GM12801 (cell line): Measurements from ENCODE around the gene EEA1.

Experiments used
- CTCF ChIP-seq: IDR thresholded peaks from one replicate; pipeline ENCODE4 v1.5.1; 2011; ENCODE audit warnings: control low read depth; ENCODE audit not compliant: insufficient read length; ENCODE audit errors: extremely low read depth

Gene EEA1

GRCh38 chr12:92764831-92765230 is 164.3 kb downstream of the EEA1 start:
- no peak for TF ChIP-seq CTCF

DNA sequence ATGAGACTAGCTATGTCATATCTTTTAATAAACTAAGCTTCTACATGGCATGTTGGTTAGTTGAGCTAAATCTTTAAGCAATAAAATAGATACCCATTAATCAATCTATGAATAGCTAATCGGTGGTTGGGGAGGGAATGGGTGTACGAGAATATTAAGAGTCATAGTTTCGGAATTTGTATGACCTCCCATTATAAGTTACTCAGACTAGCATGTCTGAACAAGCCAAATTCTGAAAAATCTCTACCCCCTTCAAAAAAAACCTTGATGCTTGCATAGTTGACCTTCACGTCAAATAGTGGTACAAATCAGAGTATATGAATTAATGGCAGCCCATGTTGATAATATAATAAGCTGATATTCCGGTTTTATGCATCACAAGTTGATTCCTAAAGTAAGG is 166.3 kb downstream of the EEA1 start:
- no peak for TF ChIP-seq CTCF

DNA sequence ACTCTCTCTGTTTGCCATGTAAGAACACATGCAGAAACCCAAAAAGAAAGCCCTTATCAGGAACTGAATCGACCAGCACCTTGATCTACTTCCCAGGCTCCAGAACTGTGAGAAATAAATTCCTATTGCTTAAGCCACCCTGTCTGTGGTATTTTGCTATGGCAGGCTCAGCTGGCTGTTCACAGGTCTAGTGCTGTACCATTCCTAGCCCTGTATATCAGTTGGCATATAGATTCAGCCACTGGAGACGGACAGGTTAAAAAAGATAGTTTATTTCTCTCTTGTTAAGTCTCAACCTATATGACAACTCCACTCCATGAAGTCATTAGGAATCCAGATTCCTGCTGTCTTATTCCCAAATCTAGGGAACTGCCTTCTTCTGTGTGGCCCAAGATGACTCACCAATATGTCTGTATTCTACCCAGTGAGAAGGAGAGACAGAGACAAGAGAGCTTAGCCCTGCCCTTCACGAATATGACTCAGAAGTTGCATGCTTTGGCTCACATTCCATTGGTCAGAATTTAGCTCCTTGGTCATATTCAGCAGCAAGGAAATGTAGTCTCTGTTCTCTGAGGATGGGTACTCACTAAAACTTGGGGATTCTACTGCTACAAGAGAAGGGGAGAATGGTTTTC is 169.3 kb downstream of the EEA1 start:
- no peak for TF ChIP-seq CTCF

- no peak for TF ChIP-seq CTCF
Measured at GRCh38 chr12:92757597-92758121, 171.4 kb downstream of the EEA1 start.

GRCh38 chr12:92756898-92757596 is 172.0 kb downstream of the EEA1 start:
- no peak for TF ChIP-seq CTCF

GRCh38 chr12:92753976-92754885 is 174.9 kb downstream of the EEA1 start:
- no peak for TF ChIP-seq CTCF

DNA sequence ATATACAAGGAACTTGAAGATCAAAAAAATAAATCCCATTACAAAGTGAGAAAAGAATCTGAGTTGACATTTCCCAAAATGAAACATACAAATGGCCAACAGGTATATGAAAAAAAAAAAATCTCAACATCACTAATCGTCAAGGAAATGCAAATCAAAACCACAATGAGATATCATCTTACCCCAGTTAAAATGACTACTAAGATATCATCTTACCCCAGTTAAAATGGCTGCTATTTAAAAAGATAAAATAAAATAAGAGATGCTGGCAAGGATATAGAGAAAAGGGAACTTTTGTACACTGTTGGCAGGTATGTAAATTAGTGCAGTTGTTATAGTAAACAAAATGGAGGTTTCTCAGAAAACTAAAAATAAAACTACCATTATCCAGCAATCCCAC is 181.9 kb downstream of the EEA1 start:
- TF ChIP-seq CTCF: no peak
